Activated T-cell treated with anti-CD3 and anti-CD28 coated beads for 4 hours (primary cell): ENCODE measurements around the gene ISCU.

Experiments used
- DNase-seq: peaks from one replicate; pipeline ENCODE4 v3.0.0-alpha.2; 2020

The ISCU gene

GRCh38 chr12:108591267-108591980 lies 29.0 kb downstream of the ISCU start:
- DNase-seq = no peak

DNA sequence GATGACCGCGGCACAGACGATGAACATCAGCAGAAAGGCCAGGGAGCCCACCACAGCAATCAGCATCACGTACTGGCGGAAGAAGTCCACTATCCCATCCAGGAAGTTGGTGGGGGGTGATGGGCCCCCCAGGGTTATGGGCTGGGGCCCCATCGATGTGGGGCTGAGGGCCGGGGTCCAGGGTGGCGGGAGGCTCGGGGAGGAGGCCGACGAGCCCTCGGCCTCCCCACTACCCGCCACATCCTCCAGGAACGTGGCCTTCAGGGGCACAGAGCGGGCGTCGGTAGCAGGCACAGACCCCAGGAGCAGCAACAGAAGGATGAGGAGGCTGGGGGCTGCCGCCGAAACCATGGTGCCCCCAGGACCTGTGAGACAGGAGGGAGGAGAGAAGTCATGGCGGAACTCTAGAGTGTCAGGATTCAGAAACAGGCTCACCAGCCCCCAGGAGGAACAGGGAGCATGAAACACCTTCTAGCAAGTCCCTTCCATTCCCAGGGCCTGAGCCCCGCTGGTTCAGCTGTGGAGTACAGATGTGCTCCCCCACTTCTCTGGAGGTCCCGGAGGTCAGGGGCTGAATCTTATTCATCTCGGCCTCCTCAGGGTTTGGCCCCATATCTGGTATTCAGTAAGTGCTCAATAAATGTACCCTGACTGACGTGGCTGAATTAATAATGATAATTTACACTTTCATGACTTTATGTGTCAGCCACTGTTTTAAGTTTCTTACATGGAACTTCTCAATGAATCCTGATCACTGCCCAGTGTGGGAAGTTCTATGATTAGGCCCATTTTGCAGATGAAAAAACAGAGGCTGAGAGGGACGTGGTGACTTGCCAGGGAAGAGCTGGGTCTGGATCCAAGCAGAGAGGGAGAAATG lies 29.9 kb downstream of the ISCU start:
- no peak for DNase-seq

GRCh38 chr12:108594323-108594903 lies 32.0 kb downstream of the ISCU start:
- no peak for DNase-seq

DNA sequence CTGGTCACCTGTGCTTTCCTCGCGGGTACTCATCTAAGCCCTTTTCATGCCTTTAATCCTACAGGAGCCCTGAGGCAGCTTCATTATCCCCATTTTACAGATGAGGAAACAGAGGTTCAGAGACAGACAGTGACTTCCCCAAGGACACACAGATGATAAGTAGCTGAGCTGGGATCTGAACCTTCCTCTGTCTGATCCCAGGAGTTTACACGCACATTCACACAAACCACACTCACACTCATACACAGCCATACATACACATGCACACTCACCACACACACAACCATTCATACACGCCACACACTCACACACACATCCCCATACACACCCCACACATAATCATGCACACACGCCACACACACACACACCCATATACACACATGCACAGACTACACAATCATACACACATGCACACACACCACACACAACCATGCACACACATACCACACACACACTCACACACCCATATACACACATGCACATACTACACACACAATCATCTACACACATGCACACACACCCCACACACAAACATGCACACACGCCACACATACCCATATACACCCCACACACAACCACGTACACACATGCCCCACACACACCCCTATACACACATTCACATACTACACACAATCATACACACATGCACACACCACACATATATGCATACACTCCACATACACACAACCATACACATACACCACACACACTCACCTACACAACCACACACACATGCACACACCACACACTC lies 32.7 kb downstream of the ISCU start:
- DNase-seq = no peak

- no peak for DNase-seq
Observed at GRCh38 chr12:108595711-108596647, 33.6 kb downstream of the ISCU start.

DNA sequence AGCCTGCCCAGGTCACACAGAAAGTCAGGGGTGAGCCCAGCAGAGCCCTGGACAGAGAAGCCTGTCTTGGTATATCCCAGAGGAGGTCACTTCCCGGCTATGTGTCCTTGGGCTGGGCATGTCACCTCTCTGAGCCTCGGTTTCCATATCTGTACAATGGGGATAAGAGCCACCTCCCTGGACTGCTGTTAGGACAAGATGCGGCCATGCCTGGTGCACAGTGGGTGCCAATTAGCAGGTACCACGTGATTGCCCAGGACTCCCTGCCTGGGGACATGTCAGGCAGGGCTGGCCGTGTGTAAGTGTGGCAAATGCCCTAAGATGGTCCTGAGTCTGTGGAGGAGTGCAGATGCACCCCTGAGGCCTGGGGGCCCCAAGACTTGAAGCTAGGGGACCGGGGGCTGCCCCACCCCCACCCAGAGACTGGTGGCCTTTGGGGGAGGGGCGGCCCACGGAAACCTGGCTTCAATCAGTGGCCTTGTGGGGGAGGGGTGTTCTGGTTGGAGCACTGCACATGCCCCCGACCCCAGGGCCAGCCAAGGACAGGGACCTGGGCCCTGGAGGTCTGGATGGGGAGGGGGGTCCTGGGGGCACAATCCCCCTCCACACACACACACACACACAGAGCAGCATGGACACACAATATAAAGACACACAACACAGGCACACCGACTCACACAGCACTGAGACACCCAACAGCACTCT lies 34.6 kb downstream of the ISCU start:
- no peak for DNase-seq

- no peak for DNase-seq
Observed at GRCh38 chr12:108597559-108598471, 35.4 kb downstream of the ISCU start, which contains the start of gene TMEM119. Gene TMEM119, minus strand, starts transcription at chr12:108598084. Its CDS starts 5,701 bp downstream, at chr12:108592383.

DNA sequence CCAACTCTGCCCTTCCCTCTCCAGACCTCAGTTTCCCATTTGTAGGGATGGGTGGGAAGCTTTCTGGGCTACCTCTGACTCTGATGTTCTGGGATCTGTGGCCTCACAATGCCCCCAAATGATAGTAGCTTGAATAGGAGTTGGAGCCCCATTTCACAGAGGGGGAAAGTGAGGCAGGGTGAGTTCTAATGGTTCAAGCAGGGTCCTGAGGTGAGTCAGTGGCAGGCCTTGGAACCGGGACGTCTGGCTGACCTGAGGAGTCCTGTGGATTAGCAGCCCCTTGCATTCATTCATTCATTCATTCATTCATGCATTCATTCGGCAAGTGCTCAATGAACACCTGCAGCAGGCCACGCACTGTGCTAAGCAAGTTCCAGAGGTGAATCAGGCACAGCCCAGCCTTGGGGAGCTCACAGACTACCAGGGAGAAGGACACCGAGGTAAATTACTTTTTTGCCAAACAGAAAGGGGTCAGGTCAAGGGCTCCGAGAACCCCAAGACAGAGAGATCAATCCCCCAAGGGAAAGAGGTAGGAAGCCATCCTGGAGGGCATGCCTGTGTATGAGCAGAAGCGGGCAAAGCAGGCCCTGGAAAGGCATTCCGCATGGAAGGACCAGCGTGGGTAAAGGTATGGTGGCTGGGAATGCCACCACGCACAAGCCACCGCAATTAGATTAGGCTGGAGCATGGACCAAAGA lies 36.3 kb downstream of the ISCU start:
- DNase-seq = no peak

DNA sequence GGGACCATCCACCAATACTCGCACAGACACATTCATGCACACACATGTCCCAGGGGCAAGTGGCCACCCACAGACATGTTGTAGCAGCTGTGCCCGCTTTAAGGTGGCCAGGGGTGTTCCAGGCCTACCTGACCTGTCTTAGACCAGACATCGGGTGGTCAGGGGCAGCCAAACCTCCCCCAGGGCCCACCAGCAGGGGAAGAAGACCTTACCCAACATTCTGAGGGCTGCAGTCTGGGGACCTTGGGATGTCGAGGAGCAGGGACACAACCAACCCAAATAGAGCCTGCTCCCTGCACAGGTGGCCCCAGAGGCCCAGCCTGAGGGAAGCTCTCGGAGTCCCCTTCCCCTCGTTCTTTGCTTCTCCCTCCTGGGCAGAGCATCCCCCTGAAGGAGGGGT lies 37.1 kb downstream of the ISCU start:
- DNase-seq = no peak

GRCh38 chr12:108599948-108600701 lies 37.7 kb downstream of the ISCU start:
- no peak for DNase-seq

- DNase-seq = no peak
Observed at GRCh38 chr12:108600702-108601007, 38.3 kb downstream of the ISCU start.

DNA sequence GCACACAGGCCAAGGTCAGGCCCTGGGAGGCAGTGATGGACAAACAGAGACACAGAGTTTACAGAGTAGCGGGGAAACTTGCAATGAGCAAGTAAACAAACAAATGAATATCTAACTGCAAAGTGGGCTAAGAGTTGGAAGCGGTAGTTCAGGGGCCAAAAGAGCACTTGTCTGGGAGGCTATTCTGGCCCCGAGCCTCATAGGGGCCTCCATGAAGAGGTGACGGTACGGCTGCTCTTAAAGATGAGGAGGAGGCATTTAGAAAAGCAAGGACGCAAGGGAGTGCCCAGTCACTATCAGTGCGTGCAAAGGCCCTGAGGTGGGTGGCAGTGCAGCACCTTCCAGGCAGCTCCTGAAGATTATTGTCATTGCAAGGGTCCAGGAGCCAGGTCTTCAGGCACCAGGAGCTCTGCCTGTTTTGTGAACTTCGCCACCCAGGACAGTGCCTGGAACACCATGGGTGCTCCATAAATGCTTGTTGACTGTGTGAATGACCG lies 39.9 kb downstream of the ISCU start:
- DNase-seq = no peak

DNA sequence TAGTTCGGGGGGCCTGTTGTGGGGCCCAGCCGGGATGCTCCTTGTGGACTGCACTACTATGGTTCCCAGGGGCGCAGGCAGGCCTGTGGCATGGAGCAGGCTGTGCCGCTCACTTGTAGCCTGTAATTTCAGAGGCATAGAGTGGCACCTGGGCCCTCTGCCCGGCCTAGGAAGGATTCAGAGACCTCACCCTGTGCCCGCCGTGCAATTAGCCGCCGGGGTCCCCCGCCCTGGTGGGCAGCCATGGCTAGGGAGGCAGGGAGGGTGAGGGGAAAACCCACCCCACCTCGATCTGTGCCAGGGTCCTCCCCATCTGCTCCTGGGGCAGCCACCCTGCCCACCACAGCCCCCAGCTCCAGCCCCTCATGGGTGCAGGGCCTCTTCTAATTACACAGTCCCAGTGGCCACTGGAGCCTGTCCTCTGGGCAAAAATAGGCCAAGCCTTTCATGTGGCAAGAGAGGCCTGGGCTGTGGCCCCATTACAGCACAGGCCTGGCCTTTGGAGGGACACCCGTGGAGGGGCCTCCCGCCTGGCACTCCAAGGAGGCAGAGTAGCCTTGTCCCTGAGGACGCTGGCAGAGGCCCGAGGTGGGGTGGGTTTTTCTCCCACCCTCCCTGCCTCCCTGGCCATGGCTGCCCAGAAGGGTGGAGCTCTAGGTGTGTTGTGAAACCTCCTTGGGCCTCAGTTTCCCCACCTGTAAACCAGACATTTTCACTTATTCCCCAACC lies 40.7 kb downstream of the ISCU start:
- no peak for DNase-seq

- DNase-seq = no peak
Observed at GRCh38 chr12:108603743-108604142, 41.3 kb downstream of the ISCU start.

DNA sequence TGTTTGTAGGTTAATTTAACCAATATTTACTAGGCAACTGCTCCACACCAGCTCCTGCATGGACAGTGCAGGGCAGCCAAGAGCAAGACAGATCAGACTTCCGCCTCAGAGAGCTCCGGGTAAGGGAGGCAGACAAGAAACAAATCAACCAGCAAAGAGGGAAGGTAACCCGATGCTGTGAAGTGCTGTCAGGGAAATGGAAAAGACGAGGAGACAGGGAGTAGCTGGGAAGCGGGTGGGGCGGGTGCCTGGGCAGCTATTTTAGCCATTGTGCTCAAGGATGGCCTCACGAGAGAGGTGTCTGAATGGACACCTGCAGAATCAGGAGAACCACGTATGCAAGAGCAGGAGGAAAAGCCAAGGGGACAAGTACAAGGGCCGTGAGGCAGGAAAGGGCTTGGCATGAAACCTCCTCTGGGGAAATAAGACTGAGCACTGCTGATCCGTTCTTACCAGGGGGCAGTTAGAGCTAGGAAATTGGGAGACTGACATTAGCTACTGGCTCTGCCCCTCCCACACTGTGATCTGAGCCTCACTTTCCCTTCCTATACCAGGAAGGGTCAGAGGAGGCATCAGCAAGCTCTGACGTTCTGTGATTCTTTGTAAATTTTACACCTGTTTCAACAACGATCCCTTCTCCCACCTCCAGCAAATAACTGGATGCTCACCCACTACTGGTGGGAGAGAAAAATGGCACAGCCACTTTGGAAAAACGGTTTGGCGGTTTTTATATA lies 42.0 kb downstream of the ISCU start:
- DNase-seq = no peak

DNA sequence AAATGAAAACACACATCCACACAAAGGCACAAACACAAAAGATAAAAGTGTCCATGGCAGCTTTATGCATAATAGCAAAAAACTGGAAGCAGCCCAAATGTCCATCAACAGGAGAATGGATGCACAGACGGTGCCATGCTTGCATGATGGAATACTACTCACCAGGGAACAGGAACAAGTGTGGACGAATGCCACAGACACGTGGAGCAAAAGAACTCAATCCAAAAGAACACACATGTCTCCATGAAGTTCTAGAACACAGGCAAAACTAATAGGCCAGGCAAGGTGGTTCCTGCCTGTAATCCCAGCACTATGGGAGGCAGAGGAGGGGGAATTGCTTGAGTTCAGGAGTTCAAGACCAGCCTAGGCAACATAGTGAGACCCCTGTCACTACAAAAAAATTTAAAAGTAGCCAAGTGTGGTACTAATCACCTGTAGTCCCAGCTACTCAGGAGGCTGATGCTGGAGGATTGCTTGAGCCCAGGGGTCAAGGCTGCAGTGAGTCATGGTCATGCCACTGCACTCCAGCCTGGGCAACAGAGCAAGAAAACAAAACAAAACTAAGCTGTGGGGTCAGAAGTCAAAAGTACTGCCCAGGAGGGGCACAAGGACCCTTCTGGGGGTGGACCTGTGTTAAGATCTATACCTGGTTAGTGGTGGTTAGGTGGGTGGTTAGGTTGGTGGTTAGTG lies 42.7 kb downstream of the ISCU start:
- DNase-seq = no peak
